ENCODE measurements around the gene COL4A5. TPM values are rescaled to one million over a fixed set of nuclear protein-coding genes. Genes with fewer than 3 reads are reported as not detected.

Gene COL4A5
- total RNA-seq, 4 donors from 2014 or later = 43.1 to 105 (median 48.4) TPM

DNA sequence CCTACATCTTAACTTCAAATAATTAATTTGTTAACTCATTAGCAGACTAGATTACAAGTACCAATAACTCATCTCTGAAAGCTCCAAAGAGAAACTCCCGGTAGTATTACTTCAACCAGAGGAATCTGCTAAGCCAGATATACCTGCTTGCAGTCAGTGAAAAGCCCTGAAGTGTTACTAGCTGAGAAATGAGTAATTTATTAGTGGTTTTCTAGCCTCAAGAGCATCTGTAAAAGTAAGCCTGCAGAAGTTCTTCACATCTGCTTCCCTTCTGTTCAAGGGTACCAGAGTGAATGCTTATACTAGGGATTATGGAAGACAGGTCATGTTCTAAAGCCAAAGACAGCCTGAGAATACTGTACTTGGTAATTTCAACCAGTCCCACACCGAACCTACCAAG is 262.0 kb downstream of the COL4A5 start:
- WGBS, 2 donors = 52 to 55% methylated on average over 2 of the region's 2 CpGs
- intact Hi-C loops (cut with DNase I; ENCODE audit: low total_unique reads) = no loop called here
- no peak for DNase-seq (ENCODE audit: low spot score in 2 of 2)
- TF ChIP-seq POLR2A (IDR thresholded peaks at IDR 0.05) = no peak
- TF ChIP-seq, protein P1, sequence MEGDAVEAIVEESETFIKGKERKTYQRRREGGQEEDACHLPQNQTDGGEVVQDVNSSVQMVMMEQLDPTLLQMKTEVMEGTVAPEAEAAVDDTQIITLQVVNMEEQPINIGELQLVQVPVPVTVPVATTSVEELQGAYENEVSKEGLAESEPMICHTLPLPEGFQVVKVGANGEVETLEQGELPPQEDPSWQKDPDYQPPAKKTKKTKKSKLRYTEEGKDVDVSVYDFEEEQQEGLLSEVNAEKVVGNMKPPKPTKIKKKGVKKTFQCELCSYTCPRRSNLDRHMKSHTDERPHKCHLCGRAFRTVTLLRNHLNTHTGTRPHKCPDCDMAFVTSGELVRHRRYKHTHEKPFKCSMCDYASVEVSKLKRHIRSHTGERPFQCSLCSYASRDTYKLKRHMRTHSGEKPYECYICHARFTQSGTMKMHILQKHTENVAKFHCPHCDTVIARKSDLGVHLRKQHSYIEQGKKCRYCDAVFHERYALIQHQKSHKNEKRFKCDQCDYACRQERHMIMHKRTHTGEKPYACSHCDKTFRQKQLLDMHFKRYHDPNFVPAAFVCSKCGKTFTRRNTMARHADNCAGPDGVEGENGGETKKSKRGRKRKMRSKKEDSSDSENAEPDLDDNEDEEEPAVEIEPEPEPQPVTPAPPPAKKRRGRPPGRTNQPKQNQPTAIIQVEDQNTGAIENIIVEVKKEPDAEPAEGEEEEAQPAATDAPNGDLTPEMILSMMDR (IDR thresholded peaks at IDR 0.05) = no peak
- H3K4me3 ChIP-seq (ENCODE audit: low read depth, poor library complexity, severe bottlenecking) = no peak overlapping the region

DNA sequence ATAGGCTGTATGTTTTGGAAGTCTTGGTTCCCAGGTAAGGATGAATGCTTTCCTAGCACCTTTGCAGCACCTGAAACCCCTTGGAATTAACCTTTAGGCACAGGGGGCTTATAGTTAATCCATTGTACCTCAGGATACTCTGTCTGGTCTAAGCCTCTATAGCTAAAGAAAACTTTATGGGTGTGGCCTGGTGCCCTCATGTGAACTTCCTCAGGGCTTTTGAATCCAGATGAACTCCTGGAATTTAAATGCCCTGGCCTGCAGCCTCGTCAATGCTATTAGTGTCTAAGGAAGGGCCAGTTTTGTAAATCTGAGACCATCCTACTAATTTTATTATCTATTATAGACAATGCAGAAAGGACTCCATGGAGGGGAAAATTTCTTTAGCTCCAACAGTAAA is 262.9 kb downstream of the COL4A5 start:
- intact Hi-C loops (cut with DNase I; ENCODE audit: low total_unique reads) = no loop called here
- no peak for DNase-seq (ENCODE audit: low spot score in 2 of 2)
- 5 to 13% methylated on average over 1 of the region's 1 CpG for WGBS, 2 donors
- H3K4me3 ChIP-seq (ENCODE audit: low read depth, poor library complexity, severe bottlenecking) = no peak overlapping the region
- TF ChIP-seq, protein P1 (IDR thresholded peaks at IDR 0.05) = no peak
- TF ChIP-seq POLR2A (IDR thresholded peaks at IDR 0.05) = no peak

DNA sequence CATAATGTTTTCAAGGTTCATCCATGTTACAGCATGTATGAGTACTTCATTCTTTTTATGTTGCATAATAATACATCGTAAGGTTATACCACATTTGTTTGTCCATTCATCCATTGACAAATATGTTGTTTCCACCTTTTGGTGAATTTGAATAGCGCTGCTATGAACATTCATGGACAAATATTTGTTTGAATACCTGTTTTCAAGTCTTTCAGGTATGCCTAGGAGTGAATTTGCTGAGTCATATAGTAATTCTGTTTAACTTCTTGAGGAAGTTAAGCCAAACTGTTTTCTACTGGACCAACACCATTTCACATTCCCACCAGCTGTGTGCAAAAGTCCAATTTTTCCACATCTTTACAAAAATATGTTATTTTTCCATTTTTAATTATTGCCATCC is 265.2 kb downstream of the COL4A5 start:
- no peak overlapping the region for H3K4me3 ChIP-seq (ENCODE audit: low read depth, poor library complexity, severe bottlenecking)
- no peak for DNase-seq (ENCODE audit: low spot score in 2 of 2)
- no peak for TF ChIP-seq POLR2A (IDR thresholded peaks at IDR 0.05)
- TF ChIP-seq, protein P1 (IDR thresholded peaks at IDR 0.05) = no peak
- intact Hi-C loops (cut with DNase I; ENCODE audit: low total_unique reads) = no loop called here
- WGBS, 2 donors = 68 to 75% methylated on average over 2 of the region's 2 CpGs

DNA sequence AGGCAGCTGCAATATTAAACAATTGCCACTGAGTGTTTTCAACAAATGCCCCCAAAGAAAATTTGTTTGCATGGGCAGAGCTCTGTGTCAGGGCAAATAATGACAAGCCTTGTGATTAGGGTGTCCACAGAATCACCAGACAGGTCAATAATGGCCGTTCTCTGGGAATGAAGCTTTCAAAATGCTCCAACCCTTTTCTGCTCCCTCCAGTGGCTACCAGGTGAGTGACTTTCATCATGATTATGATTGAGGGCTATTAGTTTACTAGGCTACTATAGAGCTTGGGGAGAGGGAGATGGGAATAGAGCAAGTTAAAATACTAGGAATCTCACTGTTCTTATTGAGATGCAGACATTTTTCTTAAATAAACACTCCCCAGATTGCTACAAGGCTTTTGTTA is 273.2 kb downstream of the COL4A5 start:
- no peak for DNase-seq (ENCODE audit: low spot score in 2 of 2)
- no peak for TF ChIP-seq POLR2A (IDR thresholded peaks at IDR 0.05)
- TF ChIP-seq, protein P1 (IDR thresholded peaks at IDR 0.05) = no peak
- 69 to 89% methylated on average over 1 of the region's 1 CpG for WGBS, 2 donors
- intact Hi-C loops (cut with DNase I; ENCODE audit: low total_unique reads) = no loop called here
- H3K4me3 ChIP-seq (ENCODE audit: low read depth, poor library complexity, severe bottlenecking) = no peak overlapping the region

DNA sequence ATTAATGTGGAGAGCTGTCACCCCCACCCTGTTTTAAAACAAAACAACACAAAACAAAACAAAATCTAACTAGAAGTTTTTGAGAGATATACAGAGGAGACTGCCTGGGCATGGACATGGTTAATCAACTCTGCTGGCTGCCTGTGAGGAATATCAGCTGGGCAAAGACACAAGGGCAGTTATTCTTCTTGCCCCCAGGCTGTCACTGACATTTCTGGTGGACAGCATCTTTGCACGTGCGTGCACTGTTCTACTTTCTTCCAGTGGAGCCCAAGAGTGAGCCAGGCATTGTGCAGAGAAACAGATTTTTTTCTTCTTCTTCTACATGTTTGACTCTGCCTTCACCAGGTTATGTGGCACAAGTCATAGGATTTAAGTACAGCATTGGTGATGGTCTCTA is 282.9 kb downstream of the COL4A5 start:
- no peak for TF ChIP-seq POLR2A (IDR thresholded peaks at IDR 0.05)
- TF ChIP-seq, protein P1 (IDR thresholded peaks at IDR 0.05) = no peak
- DNase-seq (ENCODE audit: low spot score in 2 of 2) = no peak
- intact Hi-C loops (cut with DNase I; ENCODE audit: low total_unique reads) = no loop called here
- WGBS, 2 donors = 31 to 75% methylated on average over 2 of the region's 2 CpGs
- H3K4me3 ChIP-seq (ENCODE audit: low read depth, poor library complexity, severe bottlenecking) = no peak overlapping the region

DNA sequence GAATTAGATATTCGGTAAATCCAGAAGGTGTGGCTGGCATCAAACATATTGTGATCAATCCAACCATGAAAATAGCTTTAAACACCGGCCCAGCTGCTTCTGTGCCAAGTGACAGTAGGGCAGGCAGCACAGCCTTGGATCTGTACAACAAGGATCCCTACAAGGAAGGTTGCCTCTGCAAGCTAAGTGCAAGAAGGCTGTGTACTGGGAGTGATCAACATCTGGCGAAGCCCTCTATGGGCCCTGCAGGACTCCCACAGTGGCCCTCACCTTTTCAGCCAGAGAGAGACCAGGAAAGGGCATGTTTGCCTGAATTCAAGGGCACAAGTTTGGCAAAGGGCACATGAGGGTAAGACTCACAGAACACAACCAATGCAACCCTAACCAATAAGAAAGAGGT is 287.1 kb downstream of the COL4A5 start:
- intact Hi-C loops (cut with DNase I; ENCODE audit: low total_unique reads) = no loop called here
- no peak for DNase-seq (ENCODE audit: low spot score in 2 of 2)
- no peak overlapping the region for H3K4me3 ChIP-seq (ENCODE audit: low read depth, poor library complexity, severe bottlenecking)
- WGBS, 2 donors = 61 to 64% methylated on average over 3 of the region's 3 CpGs
- TF ChIP-seq POLR2A (IDR thresholded peaks at IDR 0.05) = no peak
- TF ChIP-seq, protein P1 (IDR thresholded peaks at IDR 0.05) = no peak
